Measurements from ENCODE around the gene PTPN4.

DNA sequence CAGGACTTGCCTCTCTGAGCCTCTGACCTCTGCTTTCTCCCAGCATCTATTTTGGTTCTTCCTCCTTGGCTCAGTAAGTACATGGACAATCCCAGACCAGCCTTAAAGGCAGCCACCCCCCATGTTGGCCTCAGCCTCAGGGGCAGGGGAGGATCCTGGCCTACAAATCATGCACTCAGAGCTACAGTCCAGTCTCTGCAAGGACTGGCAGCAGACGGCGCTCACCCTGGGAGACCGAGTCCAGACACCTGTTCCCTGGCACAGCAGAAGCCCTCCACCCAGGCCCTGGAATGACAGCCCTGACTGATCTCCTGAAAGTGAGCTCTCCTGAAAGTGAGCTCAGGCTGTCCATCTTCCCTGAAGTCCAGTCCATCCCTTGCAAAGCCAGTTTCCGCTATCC is 25.7 kb upstream of the PTPN4 start:
- TF ChIP-seq CTCF (conservative IDR thresholded peaks at IDR 0.05; ENCODE audit: low read length) (no peak), EZH2phosphoT487 (IDR thresholded peaks at IDR 0.05; ENCODE audit: borderline replicate concordance, low read depth, low read length) (no peak)

Data from OCI-LY7 (cell line).